ENCODE data around the gene DNAH6.

DNA sequence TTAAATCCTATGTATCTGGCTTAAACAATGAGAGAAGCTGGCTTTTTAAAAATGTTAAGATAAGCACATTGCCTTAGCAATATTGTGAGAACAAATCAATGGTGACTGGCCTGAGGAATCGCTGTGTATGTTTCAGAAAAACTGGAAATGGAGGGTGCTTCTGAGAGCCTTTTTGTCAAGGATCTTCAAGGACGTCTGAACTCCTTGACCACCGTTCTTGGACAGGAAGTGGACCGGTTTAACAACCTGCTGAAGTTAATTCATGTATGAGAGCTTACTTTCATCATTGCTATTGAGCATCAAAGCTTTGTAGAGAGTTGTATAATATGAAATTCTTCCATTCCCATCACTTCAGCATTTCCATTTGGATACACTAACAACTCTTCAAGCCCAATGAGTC is 292.0 kb downstream of the DNAH6 start:
- TF ChIP-seq, protein P1, sequence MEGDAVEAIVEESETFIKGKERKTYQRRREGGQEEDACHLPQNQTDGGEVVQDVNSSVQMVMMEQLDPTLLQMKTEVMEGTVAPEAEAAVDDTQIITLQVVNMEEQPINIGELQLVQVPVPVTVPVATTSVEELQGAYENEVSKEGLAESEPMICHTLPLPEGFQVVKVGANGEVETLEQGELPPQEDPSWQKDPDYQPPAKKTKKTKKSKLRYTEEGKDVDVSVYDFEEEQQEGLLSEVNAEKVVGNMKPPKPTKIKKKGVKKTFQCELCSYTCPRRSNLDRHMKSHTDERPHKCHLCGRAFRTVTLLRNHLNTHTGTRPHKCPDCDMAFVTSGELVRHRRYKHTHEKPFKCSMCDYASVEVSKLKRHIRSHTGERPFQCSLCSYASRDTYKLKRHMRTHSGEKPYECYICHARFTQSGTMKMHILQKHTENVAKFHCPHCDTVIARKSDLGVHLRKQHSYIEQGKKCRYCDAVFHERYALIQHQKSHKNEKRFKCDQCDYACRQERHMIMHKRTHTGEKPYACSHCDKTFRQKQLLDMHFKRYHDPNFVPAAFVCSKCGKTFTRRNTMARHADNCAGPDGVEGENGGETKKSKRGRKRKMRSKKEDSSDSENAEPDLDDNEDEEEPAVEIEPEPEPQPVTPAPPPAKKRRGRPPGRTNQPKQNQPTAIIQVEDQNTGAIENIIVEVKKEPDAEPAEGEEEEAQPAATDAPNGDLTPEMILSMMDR (IDR thresholded peaks at IDR 0.05; ENCODE audit: insufficient read depth, low read length, poor library complexity, severe bottlenecking), result no peak
- TF ChIP-seq EZH2phosphoT487 (conservative IDR thresholded peaks at IDR 0.05; ENCODE audit: low read length), result no peak
